Gastrocnemius medialis (tissue), 4 donors: ENCODE data around the gene GDF7.

Experiments used
- CTCF ChIP-seq, 5 experiments: fragments of 450-650 bp in 3 of 5; fragments of 200-600 bp in 2 of 5; sonication (generic) in 2 of 5; IDR thresholded peaks in 4 of 5; conservative IDR thresholded peaks in 1 of 5; 1 replicate in 4 of 5; 2 replicates in 1 of 5; pipeline ENCODE4 v1.5.1; 2016 to 2019; ENCODE audit warnings: antibody characterized with exemption in 5 of 5, mild to moderate bottlenecking in 3 of 5, moderate library complexity in 3 of 5
- POLR2A ChIP-seq, 2 donors: fragments of 450-650 bp; IDR thresholded peaks; one replicate each; pipeline ENCODE4 v1.6.1; 2017; ENCODE audit warnings: antibody characterized with exemption in 2 of 2, mild to moderate bottlenecking in 2 of 2, moderate library complexity in 2 of 2

GRCh38 chr2:20620271-20620681 lies 46.7 kb upstream of the GDF7 start:
- TF ChIP-seq CTCF (IDR thresholded peaks at IDR 0.05 in 4 of 5, conservative IDR thresholded peaks at IDR 0.05 in 1 of 5), result no peak
- no peak for TF ChIP-seq POLR2A (IDR thresholded peaks at IDR 0.05)
